GM18951 (cell line): ENCODE data around the gene MTTP.

Experiments
- POLR2A ChIP-seq: IDR thresholded peaks from 4 replicates; pipeline ENCODE4 v1.6.1; 2011; ENCODE audit warnings: mild to moderate bottlenecking; ENCODE audit not compliant: insufficient read length, insufficient read depth; ENCODE audit errors: extremely low read depth
- in situ Hi-C: fragments of 300-500 bp; cut with MboI; formaldehyde crosslinking; loops from one replicate; pipeline ENCODE4 v1.12.0; 2022; ENCODE audit warnings: low sequenced_read_pairs, mixed read lengths, inconsistent platforms; ENCODE audit not compliant: unreplicated experiment

The MTTP gene

GRCh38 chr4:99573735-99574368 lies 772 bp upstream of the MTTP start:
- TF ChIP-seq POLR2A = no peak
- in situ Hi-C loops = no loop called here

GRCh38 chr4:99578714-99579113 lies 4.1 kb downstream of the MTTP start:
- in situ Hi-C loops = no loop called here

GRCh38 chr4:99585516-99585915 lies 10.9 kb downstream of the MTTP start:
- in situ Hi-C loops = no loop called here
- no peak for TF ChIP-seq POLR2A

More at GRCh38 chr4:99578714-99579113, 4.1 kb downstream of the MTTP start:
- TF ChIP-seq POLR2A = no peak

GRCh38 chr4:99586322-99586721 lies 11.7 kb downstream of the MTTP start:
- no peak for TF ChIP-seq POLR2A
- in situ Hi-C loops = no loop called here

- TF ChIP-seq POLR2A = no peak
- in situ Hi-C loops = no loop called here
These were observed 12.2 kb downstream of the MTTP start for GRCh38 chr4:99586797-99587196.

- TF ChIP-seq POLR2A = no peak
- in situ Hi-C loops = no loop called here
These were observed 12.7 kb downstream of the MTTP start for GRCh38 chr4:99587309-99587708.

- in situ Hi-C loops = no loop called here
These were observed 13.2 kb downstream of the MTTP start for GRCh38 chr4:99587803-99588202.

GRCh38 chr4:99591757-99592156 lies 17.1 kb downstream of the MTTP start:
- in situ Hi-C loops = no loop called here

More at GRCh38 chr4:99587803-99588202, 13.2 kb downstream of the MTTP start:
- TF ChIP-seq POLR2A = no peak

GRCh38 chr4:99593781-99594641 lies 19.4 kb downstream of the MTTP start:
- in situ Hi-C loops = no loop called here
- no peak for TF ChIP-seq POLR2A

More at GRCh38 chr4:99591757-99592156, 17.1 kb downstream of the MTTP start:
- TF ChIP-seq POLR2A = no peak

- in situ Hi-C loops = no loop called here
- TF ChIP-seq POLR2A = no peak
These were observed 20.2 kb downstream of the MTTP start for GRCh38 chr4:99594818-99595217.

GRCh38 chr4:99606716-99607115 lies 32.1 kb downstream of the MTTP start:
- in situ Hi-C loops = no loop called here
- TF ChIP-seq POLR2A = no peak

- TF ChIP-seq POLR2A = no peak
- in situ Hi-C loops = no loop called here
These were observed 33.8 kb downstream of the MTTP start for GRCh38 chr4:99608417-99608816.

- in situ Hi-C loops = no loop called here
These were observed 36.1 kb downstream of the MTTP start for GRCh38 chr4:99610605-99611175.

GRCh38 chr4:99612281-99612680 lies 37.7 kb downstream of the MTTP start:
- TF ChIP-seq POLR2A = no peak
- in situ Hi-C loops = no loop called here

More at GRCh38 chr4:99610605-99611175, 36.1 kb downstream of the MTTP start:
- no peak for TF ChIP-seq POLR2A

- in situ Hi-C loops = no loop called here
- no peak for TF ChIP-seq POLR2A
These were observed 38.1 kb downstream of the MTTP start for GRCh38 chr4:99612704-99613103.
